IMR-90 (cell line): Measurements from ENCODE around the gene ANXA8. TPM values are rescaled to one million over a fixed set of nuclear protein-coding genes. Genes with fewer than 3 reads are reported as not detected.
"Not testable (repeated sequence)": the region's sequence is repeated elsewhere in the genome, so short reads cannot be mapped to it uniquely, and the experiment has no call there.

ENCODE experiments used
- ATAC-seq: fragments of 200-7000 bp; cut with Tn5 transposase; 2 replicates; pipeline ENCODE4 v1.9.1; 2020; ENCODE audit warnings: low read depth, mild to moderate bottlenecking, moderate library complexity
- BruUV-seq: library from RNA; stranded (reverse); fragments of 400-500 nt; replicated peaks from 2 replicates; lab custom pipeline; 2021; lab: Mats Ljungman, UMichigan
- CTCF ChIA-PET: fragments of 300-600 bp; formaldehyde crosslinking; extraction: SDS; loops from one replicate; lab custom pipeline; 2021; ENCODE audit warnings: antibody characterized with exemption; lab: Yijun Ruan, JAX
- POLR2A ChIA-PET: fragments of 300-600 bp; sonication (Branson Sonifier 250); formaldehyde crosslinking; loops from one replicate; lab custom pipeline; 2022; ENCODE audit warnings: antibody characterized with exemption; ENCODE audit not compliant: unreplicated experiment; lab: Charles Lee
- DNase-seq: peaks from one replicate; pipeline ENCODE4 v3.0.0; 2013
- H2AFZ ChIP-seq: replicated peaks from 2 replicates; pipeline ENCODE3; 2013; ENCODE audit warnings: low read length, mild to moderate bottlenecking; ENCODE audit not compliant: poor library complexity
- H2AK5ac ChIP-seq: 2 replicates; pipeline ENCODE4 v1.6.1; 2013; ENCODE audit warnings: low read depth, low read length, inconsistent platforms
- H2AK9ac ChIP-seq: replicated peaks from 2 replicates; pipeline ENCODE3; 2013; ENCODE audit warnings: mild to moderate bottlenecking, low read depth, low read length, moderate library complexity; ENCODE audit not compliant: poor library complexity
- H2BK120ac ChIP-seq: 2 replicates; pipeline ENCODE4 v1.6.1; 2013; ENCODE audit warnings: low read depth, low read length, inconsistent platforms
- H2BK15ac ChIP-seq: 3 replicates; pipeline ENCODE4 v1.6.1; 2013; ENCODE audit warnings: low read depth, low read length, inconsistent platforms
- H2BK20ac ChIP-seq: 2 replicates; pipeline ENCODE4 v1.6.1; 2013; ENCODE audit warnings: low read depth, mild to moderate bottlenecking, inconsistent platforms, low read length, moderate library complexity
- H2BK5ac ChIP-seq: 2 replicates; pipeline ENCODE4 v1.6.1; 2013; ENCODE audit warnings: mild to moderate bottlenecking, low read depth, low read length, inconsistent platforms; ENCODE audit not compliant: poor library complexity, severe bottlenecking
- H3K14ac ChIP-seq: replicated peaks from 2 replicates; pipeline ENCODE4 v1.6.1; 2013; ENCODE audit warnings: low read depth, low read length, inconsistent platforms
- H3K18ac ChIP-seq: 2 replicates; pipeline ENCODE4 v1.6.1; 2013; ENCODE audit warnings: low read depth, low read length, control low read depth
- H3K23ac ChIP-seq: 2 replicates; pipeline ENCODE4 v1.6.1; 2013; ENCODE audit warnings: low read depth, low read length, inconsistent platforms
- H3K27ac ChIP-seq: 2 replicates; pipeline ENCODE4 v1.5.1; 2013; ENCODE audit warnings: mild to moderate bottlenecking, control low read depth, low read length; ENCODE audit not compliant: insufficient read depth
- H3K27me3 ChIP-seq: 2 replicates; pipeline ENCODE4 v1.6.1; 2013; ENCODE audit warnings: low read length; ENCODE audit not compliant: control insufficient read depth, insufficient read depth
- H3K36me3 ChIP-seq: 2 replicates; pipeline ENCODE4 v1.6.1; 2013; ENCODE audit warnings: low read length, mixed read lengths; ENCODE audit not compliant: control insufficient read depth, insufficient read depth
- H3K4ac ChIP-seq: 2 replicates; pipeline ENCODE4 v1.6.1; 2013; ENCODE audit warnings: low read depth, low read length, inconsistent platforms
- H3K4me1 ChIP-seq: 2 replicates; pipeline ENCODE4 v1.6.1; 2013; ENCODE audit warnings: low read length, mixed read lengths; ENCODE audit not compliant: control insufficient read depth, insufficient read depth
- H3K4me2 ChIP-seq: 2 replicates; pipeline ENCODE4 v1.6.1; 2013; ENCODE audit warnings: low read depth, mild to moderate bottlenecking, control low read depth, low read length, moderate library complexity
- H3K4me3 ChIP-seq: 2 replicates; pipeline ENCODE4 v1.5.1; 2013; ENCODE audit warnings: low read depth, mild to moderate bottlenecking, control low read depth, low read length, moderate library complexity; ENCODE audit not compliant: insufficient read depth
- H3K56ac ChIP-seq: 2 replicates; pipeline ENCODE4 v1.6.1; 2013; ENCODE audit warnings: low read length, inconsistent platforms; ENCODE audit not compliant: insufficient read depth; ENCODE audit errors: extremely low read depth
- H3K79me1 ChIP-seq, 2 experiments: 2 replicates each; pipeline ENCODE4 v1.6.1; 2013; ENCODE audit warnings: low read length in 2 of 2, inconsistent platforms in 1 of 2, low read depth in 1 of 2
- H3K9ac ChIP-seq: 2 replicates; pipeline ENCODE4 v1.6.1; 2013; ENCODE audit warnings: low read depth, low read length, control low read depth
- H3K9me1 ChIP-seq: 2 replicates; pipeline ENCODE4 v1.6.1; 2013; ENCODE audit warnings: low read length, inconsistent platforms; ENCODE audit not compliant: insufficient read depth
- H3K9me3 ChIP-seq: 2 replicates; pipeline ENCODE4 v1.6.1; 2013; ENCODE audit warnings: low read length; ENCODE audit not compliant: control insufficient read depth, insufficient read depth
- H4K20me1 ChIP-seq: 2 replicates; pipeline ENCODE4 v1.6.1; 2013; ENCODE audit warnings: low read length, inconsistent platforms; ENCODE audit not compliant: insufficient read depth
- H4K5ac ChIP-seq: 2 replicates; pipeline ENCODE4 v1.6.1; 2013; ENCODE audit warnings: mild to moderate bottlenecking, low read depth, low read length, control low read depth
- H4K8ac ChIP-seq, 2 experiments: 2 replicates each; pipeline ENCODE4 v1.6.1; 2013; ENCODE audit warnings: low read depth in 2 of 2, low read length in 2 of 2, control low read depth in 1 of 2, inconsistent platforms in 1 of 2
- H4K91ac ChIP-seq: 2 replicates; pipeline ENCODE4 v1.6.1; 2013; ENCODE audit warnings: low read depth, low read length, inconsistent platforms; ENCODE audit not compliant: insufficient read depth
- WGBS, 2 experiments: methylation state at CpG; one replicate each; pipeline versions ENCODE4 v1.1.5 to v1.1.7; 2013; ENCODE audit warnings: missing lambda C conversion rate in 2 of 2; ENCODE audit not compliant: insufficient read length in 1 of 2; ENCODE audit errors: extremely low coverage in 2 of 2; 5-methylcytosine and 5-hydroxymethylcytosine counted together
- dilution Hi-C: fragments of 300-500 bp; cut with HindIII; formaldehyde crosslinking; loops from one replicate; pipeline ENCODE4 v1.14.3; 2018; ENCODE audit warnings: low sequenced_read_pairs; ENCODE audit not compliant: unreplicated experiment
- in situ Hi-C: fragments of 300-500 bp; cut with MboI; formaldehyde crosslinking; loops from 3 replicates; pipeline ENCODE4 v1.14.3; 2019; ENCODE audit warnings: low sequenced_read_pairs, inconsistent platforms, mixed read lengths
- intact Hi-C: fragments of 100-400 bp; cut with micrococcal nuclease; formaldehyde crosslinking; loops from 2 replicates; pipeline ENCODE4 v1.10.0; 2022
- polyA plus RNA-seq, 3 experiments: library from polyadenylated mRNA; depleted of rRNA; stranded (reverse); fragments of >200 nt; gene quantifications; 2 replicates each; pipeline ENCODE4 v1.2.3, GENCODE V29; 2012; ENCODE audit warnings: low replicate concordance in 1 of 3
- total RNA-seq: library from RNA; depleted of rRNA; stranded (reverse); fragments of >200 nt; gene quantifications from 2 replicates; pipeline ENCODE4 v1.2.3, GENCODE V29; 2012

Gene ANXA8
- total and polyA plus RNA-seq, 2 of the 4 experiments (the other 2 are of a cell fraction), result 0.90 to 1.1 TPM

DNA sequence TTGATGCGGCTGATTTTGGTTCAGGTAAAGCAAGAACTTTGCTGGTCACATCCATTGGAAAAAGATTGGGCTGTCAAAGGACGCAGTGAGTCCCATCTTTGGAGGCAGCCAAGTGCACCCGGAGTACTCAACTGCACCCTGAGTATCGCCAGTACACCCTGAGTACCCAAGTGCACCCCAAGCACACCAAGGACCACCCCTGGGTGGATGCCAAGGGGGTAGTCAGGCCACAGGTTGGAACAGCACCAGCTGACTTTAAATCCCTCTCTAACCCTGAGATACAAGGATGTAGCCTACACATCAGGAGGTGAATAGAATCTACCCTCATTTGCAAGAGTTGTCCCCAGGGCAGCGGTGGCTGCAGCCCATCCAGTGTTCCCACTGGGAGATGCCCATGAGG lies 16.5 kb downstream of the ANXA8 start:
- POLR2A ChIA-PET, CTCF ChIA-PET, H2AK5ac ChIP-seq, H3K56ac ChIP-seq, H4K20me1 ChIP-seq, H3K79me1 ChIP-seq, H3K4me2 ChIP-seq, in situ Hi-C loops, intact Hi-C loops, H4K91ac ChIP-seq, DNase-seq, H3K27ac ChIP-seq, H3K18ac ChIP-seq, H4K8ac ChIP-seq, H3K9me3 ChIP-seq, H4K5ac ChIP-seq, H3K23ac ChIP-seq, H3K27me3 ChIP-seq, H2BK120ac ChIP-seq, BruUV-seq, H2BK5ac ChIP-seq, H2BK15ac ChIP-seq, H2AK9ac ChIP-seq, H2BK20ac ChIP-seq, H3K14ac ChIP-seq, H3K4ac ChIP-seq, H3K36me3 ChIP-seq, dilution Hi-C loops, H3K4me1 ChIP-seq, H2AFZ ChIP-seq, ATAC-seq, H3K9me1 ChIP-seq, H3K4me3 ChIP-seq, H3K9ac ChIP-seq: not testable (repeated sequence)
- no CpG with 5 or more reads among the region's 5 CpGs for WGBS, 2 experiments

GRCh38 chr10:47465216-47465917 lies 18.5 kb downstream of the ANXA8 start:
- not testable (repeated sequence) for H3K56ac ChIP-seq

More at GRCh38 chr10:47465216-47465917, 18.5 kb downstream of the ANXA8 start:
- H2AFZ ChIP-seq, H3K9me1 ChIP-seq, H3K36me3 ChIP-seq, H3K4me1 ChIP-seq, in situ Hi-C loops, H3K27ac ChIP-seq, DNase-seq, H4K5ac ChIP-seq, H3K9me3 ChIP-seq, H3K14ac ChIP-seq, H4K20me1 ChIP-seq, H3K4ac ChIP-seq, H4K91ac ChIP-seq, H2BK5ac ChIP-seq, H3K4me2 ChIP-seq, POLR2A ChIA-PET, H3K9ac ChIP-seq, dilution Hi-C loops, H2AK9ac ChIP-seq, H3K27me3 ChIP-seq, ATAC-seq, H3K23ac ChIP-seq, H3K4me3 ChIP-seq, H2BK20ac ChIP-seq, intact Hi-C loops, H3K18ac ChIP-seq, H3K79me1 ChIP-seq, BruUV-seq: not testable (repeated sequence)
- peak overlapping the region; percentile 67; the same call in 1 of the 2 replicates for H2AK5ac ChIP-seq
- CTCF ChIA-PET, result interaction anchor here (0.5 kb wide), 1 partner anchor 1071 kb away, joined by 4 read pairs; no protein-coding TSS in a partner anchor
- peak overlapping the region; percentile 64 for H2BK120ac ChIP-seq
- H4K8ac ChIP-seq, result peak overlapping the region in 1 of 2 experiments; percentile 23; a peak in 1 of 4 replicates
- WGBS, 2 experiments, result 100% methylated on average over 1 of the region's 14 CpGs; no CpG with 5 or more reads in 1 of the 2 experiments
- H2BK15ac ChIP-seq, result peak overlapping the region; percentile 1; the same call in 1 of the 3 replicates
